Measurements from ENCODE around the gene TSR1.

Gene TSR1

DNA sequence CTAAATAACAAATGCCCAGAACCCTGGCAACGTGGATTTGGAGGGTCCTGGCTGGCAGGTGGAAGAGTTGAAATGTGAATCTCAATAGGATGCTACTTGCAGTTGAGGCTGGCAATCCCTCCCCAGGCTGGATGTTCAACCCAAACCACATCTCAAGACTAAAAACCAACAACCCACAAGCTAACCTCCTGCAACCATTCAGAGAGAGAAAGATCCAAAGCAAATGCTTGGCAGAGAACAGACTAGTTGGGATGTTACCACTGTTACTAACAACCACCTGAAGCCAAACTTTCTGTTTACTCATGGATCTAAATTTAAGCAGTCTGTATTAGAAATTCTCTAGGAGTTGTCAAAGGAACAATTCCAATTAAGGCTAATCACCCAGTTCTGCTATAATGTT is 60.5 kb downstream of the TSR1 start:
- no peak for DNase-seq

DNA sequence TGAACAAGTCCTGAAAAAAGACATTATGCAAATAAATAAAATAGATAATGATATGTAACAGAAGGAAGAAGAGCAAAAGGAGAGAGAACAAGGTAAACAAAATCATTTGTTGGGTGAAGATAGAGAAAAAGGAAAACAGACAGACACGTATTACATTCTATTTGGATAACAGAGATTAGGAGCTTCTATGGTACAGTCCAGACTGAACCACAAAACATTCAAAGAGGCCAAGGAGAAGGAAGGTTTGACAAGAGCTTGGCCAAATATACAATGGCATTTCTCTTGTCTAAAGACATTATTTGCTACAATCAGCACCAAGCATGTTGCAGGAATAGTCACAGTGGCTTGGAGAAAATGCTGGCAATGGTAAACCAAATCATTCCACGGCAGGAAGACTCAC is 61.8 kb downstream of the TSR1 start:
- DNase-seq: no peak

Measured in NCI-H1092 treated with DMSO at 0.1 percent for 48 hours (cell line).